CD14-positive monocyte (primary cell): ENCODE results near the gene ADCY2. TPM values are rescaled to one million over a fixed set of nuclear protein-coding genes. Genes with fewer than 3 reads are reported as not detected.

Source experiments
- DNase-seq, 3 donors: peaks; one replicate each; pipeline ENCODE4 v3.0.0-alpha.2; 2011 to 2022
- H2AFZ ChIP-seq: 2 replicates; pipeline ENCODE4 v1.6.0; 2012; ENCODE audit warnings: mild to moderate bottlenecking, low read depth, low read length, inconsistent platforms; ENCODE audit not compliant: insufficient read depth, poor library complexity, severe bottlenecking
- H3K27ac ChIP-seq, 2 donors: 1 replicate in 1 of 2; 2 replicates in 1 of 2; pipeline ENCODE4 v1.5.1; 2012 to 2013; ENCODE audit warnings: low read length in 2 of 2, control low read depth in 1 of 2, inconsistent platforms in 1 of 2, low read depth in 1 of 2, mild to moderate bottlenecking in 1 of 2
- H3K27me3 ChIP-seq, 2 donors: one replicate each; pipeline versions ENCODE4 v1.6.0 to v1.6.1; 2011 to 2013; ENCODE audit warnings: low read length in 2 of 2; ENCODE audit not compliant: control insufficient read depth in 2 of 2, insufficient read depth in 2 of 2
- H3K36me3 ChIP-seq, 2 donors: replicated peaks in 1 of 2; 1 replicate in 1 of 2; 2 replicates in 1 of 2; pipeline versions ENCODE4 v1.5.1 to v1.6.1; 2012 to 2013; ENCODE audit warnings: low read length in 2 of 2, control low read depth in 1 of 2, inconsistent platforms in 1 of 2, mild to moderate bottlenecking in 1 of 2; ENCODE audit not compliant: insufficient read depth in 2 of 2, control insufficient read depth in 1 of 2
- H3K4me1 ChIP-seq, 2 donors: 1 replicate in 1 of 2; 2 replicates in 1 of 2; pipeline versions ENCODE4 v1.5.1 to v1.6.1; 2012 to 2013; ENCODE audit warnings: low read length in 2 of 2, control low read depth in 1 of 2, inconsistent platforms in 1 of 2, mild to moderate bottlenecking in 1 of 2, moderate library complexity in 1 of 2; ENCODE audit not compliant: insufficient read depth in 2 of 2, control insufficient read depth in 1 of 2
- H3K4me2 ChIP-seq: replicated peaks from 2 replicates; pipeline ENCODE3; 2012; ENCODE audit warnings: low read length, moderate library complexity, mild to moderate bottlenecking; ENCODE audit not compliant: poor library complexity, severe bottlenecking; ENCODE audit errors: extremely low read depth
- H3K4me3 ChIP-seq, 3 experiments: fragments of 200-600 bp in 1 of 3; sonication (generic) in 1 of 3; replicated peaks in 1 of 3; 1 replicate in 2 of 3; 2 replicates in 1 of 3; pipeline ENCODE4 v1.5.1; 2011 to 2013; ENCODE audit warnings: low read length in 3 of 3, mild to moderate bottlenecking in 3 of 3, control low read depth in 2 of 3, low read depth in 2 of 3, inconsistent platforms in 1 of 3, moderate library complexity in 1 of 3
- H3K79me2 ChIP-seq: 2 replicates; pipeline ENCODE4 v1.6.0; 2012; ENCODE audit warnings: mild to moderate bottlenecking, control low read depth, inconsistent platforms, low read length, moderate library complexity; ENCODE audit not compliant: insufficient read depth
- H3K9ac ChIP-seq: 2 replicates; pipeline ENCODE4 v1.6.0; 2017; ENCODE audit warnings: low read length, mild to moderate bottlenecking; ENCODE audit not compliant: insufficient read depth, poor library complexity, severe bottlenecking
- H3K9me3 ChIP-seq, 2 donors: replicated peaks in 1 of 2; 1 replicate in 1 of 2; 2 replicates in 1 of 2; pipeline versions ENCODE4 v1.5.1 to v1.6.1; 2012 to 2013; ENCODE audit warnings: low read length in 2 of 2, control low read depth in 1 of 2; ENCODE audit not compliant: control insufficient read depth in 1 of 2, insufficient read depth in 1 of 2
- H4K20me1 ChIP-seq: 2 replicates; pipeline ENCODE4 v1.6.0; 2012; ENCODE audit warnings: mild to moderate bottlenecking, low read length, control low read depth, moderate library complexity; ENCODE audit not compliant: insufficient read depth
- H3K27ac Mint-ChIP-seq, 7 donors: one replicate each; pipeline ENCODE4 v1.8.0; 2020; ENCODE audit warnings: mild to moderate bottlenecking in 7 of 7, mixed read lengths in 7 of 7, moderate library complexity in 6 of 7, inconsistent platforms in 2 of 7
- H3K27me3 Mint-ChIP-seq, 3 donors: one replicate each; pipeline ENCODE4 v1.8.0; 2021 to 2022; ENCODE audit warnings: low read depth in 3 of 3, mild to moderate bottlenecking in 3 of 3, mixed read lengths in 3 of 3, moderate library complexity in 3 of 3, inconsistent platforms in 1 of 3
- H3K36me3 Mint-ChIP-seq, 2 donors: one replicate each; pipeline ENCODE4 v1.8.0; 2020; ENCODE audit warnings: mixed read lengths in 2 of 2, inconsistent platforms in 1 of 2, mild to moderate bottlenecking in 1 of 2
- H3K4me1 Mint-ChIP-seq: one replicate; pipeline ENCODE4 v1.8.0; 2020; ENCODE audit warnings: mild to moderate bottlenecking, mixed read lengths
- H3K4me3 Mint-ChIP-seq, 2 donors: one replicate each; pipeline ENCODE4 v1.8.0; 2020; ENCODE audit warnings: mild to moderate bottlenecking in 2 of 2, mixed read lengths in 2 of 2, moderate library complexity in 1 of 2
- H3K9me3 Mint-ChIP-seq, 7 donors: one replicate each; pipeline ENCODE4 v1.8.0; 2020 to 2022; ENCODE audit warnings: mixed read lengths in 7 of 7, mild to moderate bottlenecking in 6 of 7, moderate library complexity in 6 of 7, inconsistent platforms in 2 of 7
- CTCF ChIP-seq: fragments of 200-600 bp; IDR thresholded peaks from one replicate; pipeline ENCODE4 v1.8.0; 2022; ENCODE audit warnings: antibody characterized with exemption, mild to moderate bottlenecking
- WGBS: methylation state at CpG from one replicate; pipeline ENCODE4 v1.1.5; 2013; ENCODE audit warnings: missing lambda C conversion rate; ENCODE audit not compliant: insufficient coverage; 5-methylcytosine and 5-hydroxymethylcytosine counted together
- intact Hi-C, 2 donors: fragments of 100-400 bp; cut with micrococcal nuclease; formaldehyde crosslinking; loops; one replicate each; pipeline versions ENCODE4 v1.15.0 to v1.15.1; 2023
- polyA plus RNA-seq, 3 donors: library from polyadenylated mRNA; depleted of rRNA in 1 of 3; unstranded in 2 of 3; stranded (reverse) in 1 of 3; fragments of 300-500 nt in 2 of 3; fragments of >200 nt in 1 of 3; fragmentation: Illumina TruSeq in 2 of 3; gene quantifications; 1 replicate in 2 of 3; 2 replicates in 1 of 3; pipeline ENCODE4 v1.2.3, GENCODE V29; 2012 to 2021

ADCY2 gene
- polyA plus RNA-seq, 3 donors, result not detected

DNA sequence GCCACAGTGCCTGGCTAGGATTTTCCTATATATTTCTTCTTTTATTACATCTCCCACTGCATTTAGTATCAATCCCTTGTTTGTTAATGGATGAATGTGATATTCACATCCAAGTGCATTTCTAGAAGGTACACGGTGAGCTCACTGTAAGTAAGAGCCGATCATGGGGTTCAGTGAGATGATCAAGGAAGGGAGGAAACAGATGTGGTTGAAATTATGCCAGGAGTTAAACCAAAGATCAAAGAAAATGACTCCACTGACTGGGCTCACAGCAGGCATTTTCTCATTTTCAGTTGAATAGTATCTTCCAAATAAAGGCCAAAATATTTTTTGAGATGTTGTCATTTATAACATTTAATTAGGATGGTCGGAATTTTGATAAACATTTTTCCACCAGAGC is 357.2 kb downstream of the ADCY2 start:
- WGBS, result 0% methylated on average over 1 of the region's 3 CpGs

GRCh38 chr5:7753596-7753995 is 357.7 kb downstream of the ADCY2 start:
- Histone ChIP-seq H3K4me3 (no peak overlapping the region), H3K27me3 (peaks cover 0 to 3% of the 10 kb centered on the region in 2 donors), H3K36me3 (no peaks in the 10 kb centered on the region), H3K27ac (no peak overlapping the region), H3K4me1 (peaks cover 13 to 21% of the 10 kb centered on the region in 2 donors), H2AFZ (no peak overlapping the region), H3K4me2 (no peak overlapping the region), H3K9me3 (no peaks in the 10 kb centered on the region), H3K79me2 (no peaks in the 10 kb centered on the region), H3K9ac (no peak overlapping the region), H4K20me1 (no peaks in the 10 kb centered on the region)
- Mint-ChIP-seq H3K9me3 (peaks cover 0 to 3% (median 0%) of the 10 kb centered on the region in 7 donors), H3K4me3 (no peak overlapping the region), H3K27ac (no peak overlapping the region), H3K27me3 (peaks cover 2 to 4% (median 3%) of the 10 kb centered on the region in 3 donors), H3K4me1 (peaks cover 13% of the 10 kb centered on the region), H3K36me3 (no peaks in the 10 kb centered on the region)
- peak in 1 of 3 donors; percentile 1 for DNase-seq
- no peak for TF ChIP-seq CTCF
- 80% methylated on average over 1 of the region's 1 CpG for WGBS
- intact Hi-C loops, result no loop called here

More for the DNA sequence above, 357.2 kb downstream of the ADCY2 start:
- no peak overlapping the region for H3K27ac ChIP-seq
- no peak for DNase-seq
- no peaks in the 10 kb centered on the region for H3K79me2 ChIP-seq
- Mint-ChIP-seq H3K4me1 (peaks cover 13% of the 10 kb centered on the region), H3K9me3 (peaks cover 0 to 3% (median 0%) of the 10 kb centered on the region in 7 donors), H3K4me3 (no peak overlapping the region), H3K27ac (no peak overlapping the region), H3K36me3 (no peaks in the 10 kb centered on the region), H3K27me3 (peaks cover 0 to 3% (median 2%) of the 10 kb centered on the region in 3 donors)
- H3K36me3 ChIP-seq, result no peaks in the 10 kb centered on the region
- H3K27me3 ChIP-seq, result peaks cover 0 to 3% of the 10 kb centered on the region in 2 donors
- peaks cover 13 to 21% of the 10 kb centered on the region in 2 donors for H3K4me1 ChIP-seq
- intact Hi-C loops, result no loop called here
- H3K4me3 ChIP-seq, result no peak overlapping the region
- H4K20me1 ChIP-seq, result no peaks in the 10 kb centered on the region
- H3K9ac ChIP-seq, result no peak overlapping the region
- no peak overlapping the region for H2AFZ ChIP-seq
- H3K4me2 ChIP-seq, result no peak overlapping the region
- TF ChIP-seq CTCF, result no peak
- H3K9me3 ChIP-seq, result no peaks in the 10 kb centered on the region
